HL-60/S4 treated with retinoic acid at 250 ng/mL for 4 days and 3 days (cell line): ENCODE measurements around the gene MUC3A.

Experiments
- in situ Hi-C: fragments of 300-500 bp; cut with MboI; formaldehyde crosslinking; loops from 2 replicates; pipeline ENCODE4 v1.7.0; 2022; ENCODE audit warnings: low sequenced_read_pairs

The MUC3A gene

GRCh38 chr7:101015626-101016025 lies 66.3 kb downstream of the MUC3A start:
- in situ Hi-C loops = no loop called here

DNA sequence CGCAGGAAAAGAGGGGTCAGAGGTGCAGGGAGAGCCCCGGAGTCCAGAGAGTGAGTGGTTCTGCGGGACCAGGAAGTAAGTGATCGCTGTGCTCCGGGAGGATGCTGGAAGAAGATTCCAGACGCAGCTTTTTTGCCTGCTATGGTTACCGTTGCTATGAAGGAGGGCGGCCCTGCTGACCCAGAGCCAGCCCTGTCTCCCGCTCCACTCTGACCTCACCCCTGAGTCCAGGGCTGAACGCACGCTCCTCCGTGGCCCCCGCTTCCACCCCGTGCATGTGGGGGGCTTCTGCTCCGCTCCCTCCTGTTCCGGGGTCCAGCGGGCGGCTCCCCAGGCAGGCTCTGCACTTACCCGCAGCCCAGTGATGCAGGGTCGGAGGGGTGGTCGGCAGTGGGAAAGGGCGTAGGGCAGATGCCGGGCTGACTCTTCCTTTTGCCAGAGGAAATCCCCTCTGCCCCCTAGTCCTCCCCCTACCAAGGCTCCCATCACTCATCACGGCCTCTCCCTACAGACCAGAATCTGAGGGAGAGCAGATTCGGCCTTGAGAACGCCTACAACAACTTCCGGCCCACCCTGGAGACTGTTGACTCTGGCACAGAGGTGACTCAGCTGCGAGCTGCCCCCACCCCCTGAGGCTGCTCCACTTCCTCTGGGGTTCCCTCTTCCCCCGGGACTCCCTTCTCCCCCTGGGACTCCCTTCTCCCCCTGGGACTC lies 67.9 kb downstream of the MUC3A start:
- in situ Hi-C loops = no loop called here
